Mesenchymal stem cell (in vitro differentiated cells and primary cell): ENCODE data around the gene TMEM86B.
A peak's percentile ranks its signal among the peaks of the same experiment; 100 is the strongest.

Source experiments
- DNase-seq: peaks from one replicate; pipeline ENCODE4 v3.0.0-alpha.2; 2013
- H2AFZ ChIP-seq: one replicate; pipeline ENCODE4 v1.6.1; 2013; ENCODE audit warnings: low read depth, mild to moderate bottlenecking, control low read depth, inconsistent platforms, low read length, moderate library complexity
- H2AK5ac ChIP-seq: 2 replicates; pipeline ENCODE4 v1.6.1; 2013; ENCODE audit warnings: low read length, moderate library complexity, mild to moderate bottlenecking, inconsistent platforms; ENCODE audit not compliant: severe bottlenecking
- H2BK120ac ChIP-seq: one replicate; pipeline ENCODE4 v1.6.1; 2013; ENCODE audit warnings: low read depth, mild to moderate bottlenecking, inconsistent platforms, low read length, moderate library complexity
- H2BK12ac ChIP-seq, 2 experiments: one replicate each; pipeline ENCODE4 v1.6.1; 2013; ENCODE audit warnings: inconsistent platforms in 2 of 2, low read length in 2 of 2, mild to moderate bottlenecking in 2 of 2, moderate library complexity in 2 of 2, control low read depth in 1 of 2
- H2BK15ac ChIP-seq: one replicate; pipeline ENCODE4 v1.6.1; 2013; ENCODE audit warnings: mild to moderate bottlenecking, low read depth, inconsistent platforms; ENCODE audit not compliant: poor library complexity, severe bottlenecking
- H2BK5ac ChIP-seq: 2 replicates; pipeline ENCODE4 v1.6.1; 2013; ENCODE audit warnings: low read depth, mild to moderate bottlenecking, low read length, control low read depth, inconsistent platforms; ENCODE audit not compliant: poor library complexity, severe bottlenecking
- H3K14ac ChIP-seq, 2 experiments: one replicate each; pipeline ENCODE4 v1.6.1; 2013; ENCODE audit warnings: inconsistent platforms in 2 of 2, low read length in 2 of 2, control low read depth in 1 of 2, mild to moderate bottlenecking in 1 of 2, moderate library complexity in 1 of 2
- H3K18ac ChIP-seq, 2 experiments: one replicate each; pipeline ENCODE4 v1.6.1; 2013; ENCODE audit warnings: inconsistent platforms in 2 of 2, low read length in 2 of 2, control low read depth in 1 of 2, low read depth in 1 of 2, mild to moderate bottlenecking in 1 of 2
- H3K23ac ChIP-seq, 2 experiments: one replicate each; pipeline ENCODE4 v1.6.1; 2013; ENCODE audit warnings: inconsistent platforms in 2 of 2, low read length in 2 of 2, mild to moderate bottlenecking in 2 of 2, moderate library complexity in 2 of 2, control low read depth in 1 of 2
- H3K27ac ChIP-seq: 2 replicates; pipeline ENCODE4 v1.5.1; 2013; ENCODE audit warnings: mild to moderate bottlenecking, moderate library complexity, low read length, control low read depth, inconsistent platforms; ENCODE audit not compliant: poor library complexity, severe bottlenecking
- H3K27me3 ChIP-seq, 2 experiments: 2 replicates each; pipeline versions ENCODE4 v1.6.1 to v1.7.0; 2013; ENCODE audit warnings: low read length in 2 of 2, mild to moderate bottlenecking in 2 of 2, moderate library complexity in 2 of 2, control low read depth in 1 of 2, inconsistent platforms in 1 of 2; ENCODE audit not compliant: control insufficient read depth in 1 of 2, insufficient read depth in 1 of 2
- H3K36me3 ChIP-seq, 2 experiments: 2 replicates each; pipeline versions ENCODE4 v1.6.1 to v1.7.0; 2013; ENCODE audit warnings: low read length in 2 of 2, control low read depth in 1 of 2, inconsistent platforms in 1 of 2, low read depth in 1 of 2, mild to moderate bottlenecking in 1 of 2; ENCODE audit not compliant: insufficient read depth in 2 of 2, control insufficient read depth in 1 of 2
- H3K4ac ChIP-seq, 2 experiments: one replicate each; pipeline ENCODE4 v1.6.1; 2013; ENCODE audit warnings: inconsistent platforms in 2 of 2, low read length in 2 of 2, mild to moderate bottlenecking in 2 of 2, moderate library complexity in 2 of 2, control low read depth in 1 of 2, low read depth in 1 of 2
- H3K4me1 ChIP-seq: 2 replicates; pipeline ENCODE4 v1.6.1; 2013; ENCODE audit warnings: low read depth, low read length, control low read depth; ENCODE audit not compliant: control insufficient read depth, insufficient read depth
- H3K4me2 ChIP-seq: 2 replicates; pipeline ENCODE4 v1.6.1; 2013; ENCODE audit warnings: low read length, mild to moderate bottlenecking, inconsistent platforms; ENCODE audit not compliant: poor library complexity, severe bottlenecking
- H3K4me3 ChIP-seq, 2 experiments: 2 replicates each; pipeline versions ENCODE4 v1.5.1 to v1.7.0; 2013; ENCODE audit warnings: low read length in 2 of 2, mild to moderate bottlenecking in 2 of 2, control low read depth in 1 of 2, low read depth in 1 of 2; ENCODE audit not compliant: insufficient read depth in 1 of 2
- H3K79me1 ChIP-seq: replicated peaks from 2 replicates; pipeline ENCODE4 v1.6.1; 2013; ENCODE audit warnings: mild to moderate bottlenecking, control low read depth, low read length, inconsistent platforms; ENCODE audit not compliant: poor library complexity, severe bottlenecking
- H3K9ac ChIP-seq: 2 replicates; pipeline ENCODE4 v1.7.0; 2013; ENCODE audit warnings: mild to moderate bottlenecking, low read length, moderate library complexity
- H3K9me3 ChIP-seq: 2 replicates; pipeline ENCODE4 v1.7.0; 2013; ENCODE audit warnings: mild to moderate bottlenecking, low read length; ENCODE audit not compliant: control insufficient read depth
- H4K8ac ChIP-seq: one replicate; pipeline ENCODE4 v1.6.1; 2013; ENCODE audit warnings: inconsistent platforms, mild to moderate bottlenecking, low read length, moderate library complexity
- H4K91ac ChIP-seq: one replicate; pipeline ENCODE4 v1.6.1; 2013; ENCODE audit warnings: mild to moderate bottlenecking, low read length, inconsistent platforms
- WGBS: methylation state at CpG from one replicate; pipeline ENCODE4 v1.1.7; 2013; ENCODE audit warnings: mixed read lengths; 5-methylcytosine and 5-hydroxymethylcytosine counted together

The TMEM86B gene

GRCh38 chr19:55188625-55189024 lies 39.9 kb downstream of the TMEM86B start:
- H3K9me3 ChIP-seq: no peaks in the 10 kb centered on the region
- 74% methylated on average over 8 of the region's 8 CpGs for WGBS
- peak overlapping the region in 1 of 2 experiments; percentile 31 for H2BK12ac ChIP-seq
- H3K4ac ChIP-seq: no peak overlapping the region
- no peak overlapping the region for H2BK5ac ChIP-seq
- no peak overlapping the region for H4K8ac ChIP-seq
- H3K4me2 ChIP-seq: no peak overlapping the region
- peak overlapping the region; percentile 70 for H3K9ac ChIP-seq
- no peak overlapping the region for H2AK5ac ChIP-seq
- H3K23ac ChIP-seq: peak overlapping the region in 1 of 2 experiments; percentile 83
- H3K14ac ChIP-seq: peak overlapping the region in 1 of 2 experiments; percentile 28
- no peak overlapping the region for H3K4me3 ChIP-seq
- no peak for DNase-seq
- no peaks in the 10 kb centered on the region for H3K36me3 ChIP-seq
- peak overlapping the region in 1 of 2 experiments; percentile 78 for H3K18ac ChIP-seq
- H2BK15ac ChIP-seq: no peak overlapping the region
- H3K4me1 ChIP-seq: peaks cover 6% of the 10 kb centered on the region
- peaks cover 0 to 19% of the 10 kb centered on the region in 2 experiments for H3K27me3 ChIP-seq
- no peak overlapping the region for H4K91ac ChIP-seq
- no peaks in the 10 kb centered on the region for H3K79me1 ChIP-seq
- H3K27ac ChIP-seq: no peak overlapping the region
- no peak overlapping the region for H2AFZ ChIP-seq
- no peak overlapping the region for H2BK120ac ChIP-seq

- H3K27ac ChIP-seq: no peak overlapping the region
- no peak overlapping the region for H2BK120ac ChIP-seq
- no peak overlapping the region for H2AFZ ChIP-seq
- no peaks in the 10 kb centered on the region for H3K79me1 ChIP-seq
- H2AK5ac ChIP-seq: no peak overlapping the region
- no peak overlapping the region for H4K8ac ChIP-seq
- H3K4me1 ChIP-seq: peaks cover 6% of the 10 kb centered on the region
- no peak overlapping the region for H3K4ac ChIP-seq
- no peak overlapping the region for H4K91ac ChIP-seq
- H3K9me3 ChIP-seq: no peaks in the 10 kb centered on the region
- H3K18ac ChIP-seq: no peak overlapping the region
- no peak overlapping the region for H3K4me3 ChIP-seq
- no peak overlapping the region for H3K23ac ChIP-seq
- no peak overlapping the region for H3K4me2 ChIP-seq
- peaks cover 0 to 31% of the 10 kb centered on the region in 2 experiments for H3K27me3 ChIP-seq
- H2BK12ac ChIP-seq: no peak overlapping the region
- no peak for DNase-seq
- WGBS: 78% methylated on average over 12 of the region's 12 CpGs
- no peak overlapping the region for H3K9ac ChIP-seq
- no peak overlapping the region for H3K14ac ChIP-seq
- no peak overlapping the region for H2BK15ac ChIP-seq
- no peak overlapping the region for H2BK5ac ChIP-seq
- no peaks in the 10 kb centered on the region for H3K36me3 ChIP-seq
Measured at GRCh38 chr19:55186080-55186479, 42.5 kb downstream of the TMEM86B start.

GRCh38 chr19:55181740-55182139 lies 46.8 kb downstream of the TMEM86B start:
- no peak overlapping the region for H2AK5ac ChIP-seq
- H3K4me2 ChIP-seq: no peak overlapping the region
- no peak overlapping the region for H2BK12ac ChIP-seq
- H3K23ac ChIP-seq: no peak overlapping the region
- H3K79me1 ChIP-seq: no peaks in the 10 kb centered on the region
- H3K36me3 ChIP-seq: peaks cover 0 to 13% of the 10 kb centered on the region in 2 experiments
- no peaks in the 10 kb centered on the region for H3K9me3 ChIP-seq
- no peak overlapping the region for H3K4me3 ChIP-seq
- no peak overlapping the region for H2BK15ac ChIP-seq
- no peak overlapping the region for H3K27ac ChIP-seq
- H3K4ac ChIP-seq: no peak overlapping the region
- H2BK5ac ChIP-seq: no peak overlapping the region
- H2AFZ ChIP-seq: no peak overlapping the region
- H4K91ac ChIP-seq: no peak overlapping the region
- no peak overlapping the region for H2BK120ac ChIP-seq
- no peak for DNase-seq
- H4K8ac ChIP-seq: no peak overlapping the region
- no peak overlapping the region for H3K9ac ChIP-seq
- no peak overlapping the region for H3K14ac ChIP-seq
- peaks cover 16% of the 10 kb centered on the region for H3K4me1 ChIP-seq
- peaks cover 6 to 71% of the 10 kb centered on the region in 2 experiments for H3K27me3 ChIP-seq
- WGBS: 79% methylated on average over 20 of the region's 20 CpGs
- no peak overlapping the region for H3K18ac ChIP-seq

GRCh38 chr19:55179606-55180484 lies 48.7 kb downstream of the TMEM86B start, which contains the start of gene SYT5:
SYT5 (minus strand) TSS chr19:55180289; CDS start chr19:55179041, 1,248 bp downstream.
- Histone ChIP-seq H4K91ac (no peak within 1 kb of the TSS), H3K27ac (no peak within 1 kb of the TSS), H3K23ac (no peak within 1 kb of the TSS), H2AK5ac (no peak within 1 kb of the TSS), H3K4ac (no peak within 1 kb of the TSS), H2BK120ac (no peak within 1 kb of the TSS), H2BK12ac (no peak within 1 kb of the TSS), H3K9me3 (no peaks in the 10 kb centered on the region), H3K14ac (no peak within 1 kb of the TSS), H3K18ac (peak within 1 kb of the TSS in 1 of 2 experiments; percentile 49), H3K9ac (peak within 1 kb of the TSS; percentile 60), H3K4me2 (peak within 1 kb of the TSS; percentile 81), H2AFZ (peak within 1 kb of the TSS; percentile 68), H3K36me3 (peaks cover 0 to 14% of the 10 kb centered on the region in 2 experiments), H3K79me1 (no peaks in the 10 kb centered on the region), H2BK5ac (no peak within 1 kb of the TSS), H4K8ac (no peak within 1 kb of the TSS), H3K4me3 (peak within 1 kb of the TSS; percentile 41 to 68), H3K27me3 (peaks cover 6 to 78% of the 10 kb centered on the region in 2 experiments), H3K4me1 (peaks cover 16% of the 10 kb centered on the region), H2BK15ac (no peak within 1 kb of the TSS)
- WGBS: 9% methylated on average over 35 of the region's 68 CpGs
- no peak for DNase-seq
